ENCODE data around the gene PRDM16. TPM values are rescaled to one million over a fixed set of nuclear protein-coding genes. Genes with fewer than 3 reads are reported as not detected.

Gene PRDM16
- polyA plus RNA-seq, 2 of the 4 experiments (the other 2 are of a cell fraction) = 0.03 to 0.35 TPM

DNA sequence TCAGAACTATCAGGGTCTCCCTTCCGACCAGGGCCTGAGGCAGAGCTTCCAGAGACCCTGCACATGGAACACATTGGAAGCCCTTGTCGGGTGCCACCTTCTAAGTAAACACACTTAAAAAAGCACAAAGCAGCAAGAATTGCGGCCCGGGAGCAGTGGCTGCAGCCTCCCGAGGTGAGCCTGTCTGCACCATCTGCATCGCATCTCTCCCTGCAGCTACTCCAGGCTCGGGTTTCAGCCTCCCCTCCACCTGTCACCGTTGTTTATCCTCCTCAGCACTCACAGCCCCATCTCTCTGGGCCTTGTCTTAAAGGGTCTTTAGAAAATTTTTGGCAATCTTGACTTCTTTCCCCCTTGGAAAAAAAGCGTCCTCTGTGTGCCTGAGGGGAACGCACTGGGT, 290.3 kb downstream of the PRDM16 start (continued):
- TF ChIP-seq, protein P1, sequence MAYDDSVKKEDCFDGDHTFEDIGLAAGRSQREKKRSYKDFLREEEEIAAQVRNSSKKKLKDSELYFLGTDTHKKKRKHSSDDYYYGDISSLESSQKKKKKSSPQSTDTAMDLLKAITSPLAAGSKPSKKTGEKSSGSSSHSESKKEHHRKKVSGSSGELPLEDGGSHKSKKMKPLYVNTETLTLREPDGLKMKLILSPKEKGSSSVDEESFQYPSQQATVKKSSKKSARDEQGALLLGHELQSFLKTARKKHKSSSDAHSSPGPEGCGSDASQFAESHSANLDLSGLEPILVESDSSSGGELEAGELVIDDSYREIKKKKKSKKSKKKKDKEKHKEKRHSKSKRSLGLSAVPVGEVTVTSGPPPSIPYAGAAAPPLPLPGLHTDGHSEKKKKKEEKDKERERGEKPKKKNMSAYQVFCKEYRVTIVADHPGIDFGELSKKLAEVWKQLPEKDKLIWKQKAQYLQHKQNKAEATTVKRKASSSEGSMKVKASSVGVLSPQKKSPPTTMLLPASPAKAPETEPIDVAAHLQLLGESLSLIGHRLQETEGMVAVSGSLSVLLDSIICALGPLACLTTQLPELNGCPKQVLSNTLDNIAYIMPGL (CRISPR knock-in tag; IDR thresholded peaks at IDR 0.05; ENCODE audit: borderline replicate concordance) = no peak

DNA sequence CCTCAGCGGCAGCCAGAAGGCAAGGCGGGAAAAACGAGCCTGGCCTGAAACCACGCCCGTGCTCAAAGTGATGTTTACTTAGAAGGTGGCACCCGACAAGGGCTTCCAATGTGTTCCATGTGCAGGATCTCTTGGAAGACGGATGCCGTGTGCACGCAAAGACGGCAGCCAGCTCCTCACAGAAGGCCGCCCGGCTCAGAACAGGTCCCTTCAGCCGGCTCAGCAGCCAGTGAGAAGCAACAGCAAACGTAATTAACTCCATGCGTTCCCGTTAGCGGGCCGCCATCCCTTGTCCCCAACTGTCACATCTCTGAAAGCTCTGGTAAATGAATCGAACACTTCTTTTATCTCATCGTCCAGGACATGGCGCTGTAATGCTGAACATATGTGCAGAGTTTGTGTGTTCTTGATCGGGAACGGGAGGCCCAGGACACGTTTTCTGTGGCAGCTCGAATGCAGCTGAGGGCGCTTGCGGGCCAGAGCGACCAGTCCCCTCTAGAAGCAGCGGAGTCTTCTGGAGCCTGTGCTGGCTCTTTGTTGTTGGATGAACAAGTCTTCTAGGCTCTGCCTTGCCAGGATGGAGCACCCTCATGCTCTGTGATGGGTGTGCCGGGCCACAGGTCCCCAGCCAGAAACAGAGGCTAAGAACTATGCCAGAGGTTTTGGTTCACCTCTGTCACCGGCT, 290.9 kb downstream of the PRDM16 start:
- ATAC-seq (no peak), DNase-seq (ENCODE audit: low read depth in 1 of 2, low spot score in 1 of 2) (no peak), FAIRE-seq (no peak)
- TF ChIP-seq CBX8 (IDR thresholded peaks at IDR 0.05) (no peak), CHD2 (IDR thresholded peaks at IDR 0.05; ENCODE audit: low read length, partially characterized antibody) (no peak), HEYL (CRISPR knock-in tag; IDR thresholded peaks at IDR 0.05) (no peak), GATA3 (IDR thresholded peaks at IDR 0.05; ENCODE audit: borderline replicate concordance) (no peak), PHF8 (IDR thresholded peaks at IDR 0.05; ENCODE audit: borderline replicate concordance, low read depth) (no peak), RFX5 (IDR thresholded peaks at IDR 0.05) (no peak), CBX2 (IDR thresholded peaks at IDR 0.05; ENCODE audit: borderline replicate concordance, low read depth) (no peak), FOSB (CRISPR knock-in tag; IDR thresholded peaks at IDR 0.05) (no peak), RCOR1 (IDR thresholded peaks at IDR 0.05; ENCODE audit: low read depth, low read length) (no peak), KDM5A (IDR thresholded peaks at IDR 0.05) (no peak)
- TF ChIP-seq, protein P2, sequence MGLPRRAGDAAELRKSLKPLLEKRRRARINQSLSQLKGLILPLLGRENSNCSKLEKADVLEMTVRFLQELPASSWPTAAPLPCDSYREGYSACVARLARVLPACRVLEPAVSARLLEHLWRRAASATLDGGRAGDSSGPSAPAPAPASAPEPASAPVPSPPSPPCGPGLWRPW (IDR thresholded peaks at IDR 0.05) = no peak
- TF ChIP-seq, protein P3, sequence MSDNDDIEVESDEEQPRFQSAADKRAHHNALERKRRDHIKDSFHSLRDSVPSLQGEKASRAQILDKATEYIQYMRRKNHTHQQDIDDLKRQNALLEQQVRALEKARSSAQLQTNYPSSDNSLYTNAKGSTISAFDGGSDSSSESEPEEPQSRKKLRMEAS (IDR thresholded peaks at IDR 0.05) = no peak
- TF ChIP-seq, protein P4, sequence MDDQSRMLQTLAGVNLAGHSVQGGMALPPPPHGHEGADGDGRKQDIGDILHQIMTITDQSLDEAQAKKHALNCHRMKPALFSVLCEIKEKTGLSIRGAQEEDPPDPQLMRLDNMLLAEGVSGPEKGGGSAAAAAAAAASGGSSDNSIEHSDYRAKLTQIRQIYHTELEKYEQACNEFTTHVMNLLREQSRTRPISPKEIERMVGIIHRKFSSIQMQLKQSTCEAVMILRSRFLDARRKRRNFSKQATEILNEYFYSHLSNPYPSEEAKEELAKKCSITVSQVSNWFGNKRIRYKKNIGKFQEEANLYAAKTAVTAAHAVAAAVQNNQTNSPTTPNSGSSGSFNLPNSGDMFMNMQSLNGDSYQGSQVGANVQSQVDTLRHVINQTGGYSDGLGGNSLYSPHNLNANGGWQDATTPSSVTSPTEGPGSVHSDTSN (IDR thresholded peaks at IDR 0.05) = no peak
- TF ChIP-seq, protein P5, sequence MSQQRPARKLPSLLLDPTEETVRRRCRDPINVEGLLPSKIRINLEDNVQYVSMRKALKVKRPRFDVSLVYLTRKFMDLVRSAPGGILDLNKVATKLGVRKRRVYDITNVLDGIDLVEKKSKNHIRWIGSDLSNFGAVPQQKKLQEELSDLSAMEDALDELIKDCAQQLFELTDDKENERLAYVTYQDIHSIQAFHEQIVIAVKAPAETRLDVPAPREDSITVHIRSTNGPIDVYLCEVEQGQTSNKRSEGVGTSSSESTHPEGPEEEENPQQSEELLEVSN (IDR thresholded peaks at IDR 0.05; ENCODE audit: borderline replicate concordance, low read depth) = no peak
- TF ChIP-seq, protein P6, sequence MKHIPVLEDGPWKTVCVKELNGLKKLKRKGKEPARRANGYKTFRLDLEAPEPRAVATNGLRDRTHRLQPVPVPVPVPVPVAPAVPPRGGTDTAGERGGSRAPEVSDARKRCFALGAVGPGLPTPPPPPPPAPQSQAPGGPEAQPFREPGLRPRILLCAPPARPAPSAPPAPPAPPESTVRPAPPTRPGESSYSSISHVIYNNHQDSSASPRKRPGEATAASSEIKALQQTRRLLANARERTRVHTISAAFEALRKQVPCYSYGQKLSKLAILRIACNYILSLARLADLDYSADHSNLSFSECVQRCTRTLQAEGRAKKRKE (CRISPR knock-in tag; IDR thresholded peaks at IDR 0.05; ENCODE audit: low read depth) = no peak
- H3K4me3 ChIP-seq = no peak overlapping the region
- no peak overlapping the region for H3K27ac ChIP-seq
- CTCF ChIA-PET = no interaction called here
- POLR2A ChIA-PET = no interaction called here
- H3K9me3 ChIP-seq = no peaks in the 10 kb centered on the region
- WGBS (ENCODE audit: missing lambda C conversion rate) = 42% methylated on average over 28 of the region's 31 CpGs
- no peaks in the 10 kb centered on the region for H3K4me1 ChIP-seq
- no peak overlapping the region for H3K4me2 ChIP-seq

DNA sequence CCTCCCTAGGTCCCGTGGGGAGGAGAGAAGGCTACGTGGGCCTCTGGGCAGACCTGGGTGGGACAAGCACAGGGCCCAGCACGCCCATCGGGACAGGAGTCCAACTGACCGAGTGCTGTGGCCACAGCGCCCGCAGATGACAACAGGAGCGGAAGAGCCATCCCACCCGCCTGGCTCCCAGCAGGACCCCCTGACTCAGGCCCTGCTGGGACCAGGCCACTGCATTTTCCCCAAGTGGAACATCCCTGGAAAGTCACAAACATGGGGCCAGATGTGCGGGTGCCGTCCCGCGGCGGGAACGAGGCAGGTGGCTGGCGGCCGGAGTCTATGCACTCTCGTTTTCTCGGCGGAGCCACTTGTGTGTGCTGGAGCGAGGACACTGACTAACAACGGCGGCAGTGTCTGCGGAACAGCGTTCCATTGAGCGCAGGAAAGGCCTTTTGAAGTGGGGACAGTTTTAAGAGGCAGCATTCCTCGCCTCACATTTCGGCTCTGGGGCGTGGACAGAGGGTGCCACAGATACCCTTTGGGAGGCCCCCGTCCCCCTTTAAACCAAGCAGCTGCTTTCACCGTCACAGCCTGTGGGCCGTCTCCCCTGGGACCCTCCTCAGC, 291.7 kb downstream of the PRDM16 start:
- ATAC-seq = no peak
- H3K4me1 ChIP-seq = no peaks in the 10 kb centered on the region
- 59% methylated on average over 11 of the region's 32 CpGs for WGBS (ENCODE audit: missing lambda C conversion rate)
- ChIA-PET POLR2A (no interaction called here), CTCF (no interaction called here)
- TF ChIP-seq EHMT2 (IDR thresholded peaks at IDR 0.05; ENCODE audit: low read depth) (no peak), ZC3H11A (IDR thresholded peaks at IDR 0.05) (no peak), HOXB13 (CRISPR knock-in tag; IDR thresholded peaks at IDR 0.05; ENCODE audit: low read depth) (no peak), ZFP36 (IDR thresholded peaks at IDR 0.05; ENCODE audit: borderline replicate concordance, partially characterized antibody) (no peak), HOXB5 (CRISPR knock-in tag; IDR thresholded peaks at IDR 0.05) (no peak), RNF2 (IDR thresholded peaks at IDR 0.05; ENCODE audit: borderline replicate concordance, low read depth) (no peak), CHD2 (IDR thresholded peaks at IDR 0.05; ENCODE audit: low read length, partially characterized antibody) (no peak), FOSL2 (IDR thresholded peaks at IDR 0.05) (no peak), FOSL2 (CRISPR knock-in tag; IDR thresholded peaks at IDR 0.05) (no peak), NR3C1 (IDR thresholded peaks at IDR 0.05) (no peak), CBX8 (IDR thresholded peaks at IDR 0.05) (no peak)
- TF ChIP-seq, protein P4 (IDR thresholded peaks at IDR 0.05) = no peak
- TF ChIP-seq, protein P1 (CRISPR knock-in tag; IDR thresholded peaks at IDR 0.05; ENCODE audit: borderline replicate concordance) = no peak
- no peak for DNase-seq (ENCODE audit: low read depth in 1 of 2, low spot score in 1 of 2)
- no peak overlapping the region for H3K4me3 ChIP-seq
- H3K4me2 ChIP-seq = no peak overlapping the region
- no peaks in the 10 kb centered on the region for H3K9me3 ChIP-seq
- FAIRE-seq = no peak
- no peak overlapping the region for H3K27ac ChIP-seq

Measured in A549 (cell line).